ENCODE results near the gene SPAG16.

Gene SPAG16

GRCh38 chr2:213284105-213285090 is at the start of gene SPAG16:
Gene SPAG16 (plus strand): TSS chr2:213284464.
- DNase-seq: no peak

- no peak for DNase-seq
These were observed 49.6 kb upstream of the SPAG16 start for GRCh38 chr2:213234641-213235040.

- no peak for DNase-seq
These were observed 48.5 kb upstream of the SPAG16 start for GRCh38 chr2:213235741-213236140.

- DNase-seq: no peak
These were observed 47.0 kb upstream of the SPAG16 start for GRCh38 chr2:213237251-213237650.

GRCh38 chr2:213237787-213238186 is 46.5 kb upstream of the SPAG16 start:
- no peak for DNase-seq

- DNase-seq: no peak
These were observed 45.3 kb upstream of the SPAG16 start for GRCh38 chr2:213238753-213239495.

- DNase-seq: no peak
These were observed 42.4 kb upstream of the SPAG16 start for GRCh38 chr2:213241817-213242216.

GRCh38 chr2:213242653-213243052 is 41.6 kb upstream of the SPAG16 start:
- DNase-seq: no peak

- DNase-seq: no peak
These were observed 40.8 kb upstream of the SPAG16 start for GRCh38 chr2:213243189-213244044.

- no peak for DNase-seq
These were observed 37.6 kb upstream of the SPAG16 start for GRCh38 chr2:213246497-213247281.

GRCh38 chr2:213247566-213247965 is 36.7 kb upstream of the SPAG16 start:
- no peak for DNase-seq

GRCh38 chr2:213248637-213249036 is 35.6 kb upstream of the SPAG16 start:
- DNase-seq: no peak

GRCh38 chr2:213249502-213249901 is 34.8 kb upstream of the SPAG16 start:
- DNase-seq: no peak

- no peak for DNase-seq
These were observed 32.6 kb upstream of the SPAG16 start for GRCh38 chr2:213251618-213252017.

GRCh38 chr2:213252206-213252605 is 32.1 kb upstream of the SPAG16 start:
- no peak for DNase-seq

- DNase-seq: no peak
These were observed 31.1 kb upstream of the SPAG16 start for GRCh38 chr2:213253162-213253561.

GRCh38 chr2:213259266-213259665 is 25.0 kb upstream of the SPAG16 start:
- no peak for DNase-seq

- DNase-seq: no peak
These were observed 23.0 kb upstream of the SPAG16 start for GRCh38 chr2:213261237-213261636.

- DNase-seq: no peak
These were observed 22.5 kb upstream of the SPAG16 start for GRCh38 chr2:213261715-213262114.

GRCh38 chr2:213265679-213266078 is 18.6 kb upstream of the SPAG16 start:
- DNase-seq: no peak

- DNase-seq: no peak
These were observed 17.8 kb upstream of the SPAG16 start for GRCh38 chr2:213266421-213266820.

- DNase-seq: no peak
These were observed 12.3 kb upstream of the SPAG16 start for GRCh38 chr2:213271947-213272346.

All from NCI-H1048 (cell line).